Adrenal gland (tissue), 12 donors: ENCODE measurements around the gene RHEX. TPM values are rescaled to one million over a fixed set of nuclear protein-coding genes. Genes with fewer than 3 reads are reported as not detected.

Experiments used
- DNase-seq, 7 donors: peaks; one replicate each; pipeline ENCODE4 v3.0.0-alpha.2; 2019 to 2020
- H3K27ac ChIP-seq, 5 donors: fragments of 200-600 bp; sonication (generic) in 4 of 5; 1 replicate in 3 of 5; 2 replicates in 2 of 5; pipeline versions ENCODE4 v1.5.1 to v1.8.0; 2016 to 2020; ENCODE audit warnings: mild to moderate bottlenecking in 1 of 5
- H3K27me3 ChIP-seq: fragments of 200-600 bp; 2 replicates; pipeline ENCODE4 v1.8.0; 2021
- H3K36me3 ChIP-seq, 2 donors: fragments of 200-600 bp; replicated peaks in 1 of 2; 1 replicate in 1 of 2; 2 replicates in 1 of 2; pipeline versions ENCODE4 v1.5.1 to v1.8.0; 2018 to 2022
- H3K4me1 ChIP-seq, 2 donors: fragments of 200-600 bp; replicated peaks in 1 of 2; 1 replicate in 1 of 2; 2 replicates in 1 of 2; pipeline versions ENCODE4 v1.5.1 to v1.8.0; 2018 to 2021
- H3K4me3 ChIP-seq, 4 donors: fragments of 200-600 bp; sonication (generic) in 3 of 4; one replicate each; pipeline ENCODE4 v1.5.1; 2016 to 2018
- H3K9me3 ChIP-seq, 3 donors: fragments of 200-600 bp; sonication (generic) in 1 of 3; replicated peaks in 1 of 3; 1 replicate in 2 of 3; 2 replicates in 1 of 3; pipeline versions ENCODE4 v1.5.1 to v1.8.0; 2016 to 2021
- POLR2A ChIP-seq, 2 donors: fragments of 450-650 bp; IDR thresholded peaks; one replicate each; pipeline ENCODE4 v1.6.1; 2017; ENCODE audit warnings: antibody characterized with exemption in 2 of 2, mild to moderate bottlenecking in 2 of 2, moderate library complexity in 1 of 2
- WGBS, 4 donors: extraction: QIAGEN DNeasy Blood & Tissue Kit in 2 of 4; methylation state at CpG; one replicate each; pipeline versions ENCODE4 v1.1.5 to v1.1.7; 2013 to 2017; 5-methylcytosine and 5-hydroxymethylcytosine counted together
- intact Hi-C, 2 donors: fragments of 100-400 bp; cut with DNase I; formaldehyde crosslinking; loops; one replicate each; pipeline versions ENCODE4 v1.14.1 to v1.15.0; 2022 to 2023
- polyA plus RNA-seq, 3 donors: library from polyadenylated mRNA; stranded (reverse); fragments of 200-250 nt in 2 of 3; fragments of 350-450 nt in 1 of 3; fragmentation: Illumina TruSeq in 1 of 3; extraction: RNeasy Lipid Tissue Mini Kit (QIAGEN cat#74804) in 1 of 3; gene quantifications; one replicate each; pipeline ENCODE4 v1.2.3, GENCODE V29; 2013 to 2014
- total RNA-seq, 9 donors: library from RNA; depleted of rRNA in 4 of 9; stranded (reverse); fragments of >200 nt in 4 of 9; fragments of 120-200 nt in 1 of 9; fragmentation: NEBNext Ultra II Directional in 1 of 9; extraction: Animal tissue kit (Norgen Biotek cat#: 25700) in 1 of 9; gene quantifications; one replicate each; pipeline versions ENCODE4 v1.1.0 to v1.2.4, GENCODE V29; 2013 to 2023
- TF ChIP-seq, protein P1 (sequence below), 6 experiments: fragments of 450-650 bp in 4 of 6; fragments of 200-600 bp in 2 of 6; sonication (generic) in 1 of 6; IDR thresholded peaks; 1 replicate in 5 of 6; 2 replicates in 1 of 6; pipeline versions ENCODE4 v1.5.1 to v1.8.0; 2016 to 2021; ENCODE audit warnings: antibody characterized with exemption in 6 of 6, mild to moderate bottlenecking in 2 of 6, moderate library complexity in 1 of 6
- donor health status: healthy with polysubstance abuse.
- donor health status: Bipolar disorder and iron deficiency.
- donor health status: DM: yes; HTN: yes; CAD: no.
- donor health status: DM: no; HTN: no; CAD: no.
- donor health status: DM: no; HTN: no; CAD: no.
- donor health status: DM: yes; HTN: yes; CAD: no.

The RHEX gene
- total and polyA plus RNA-seq, 12 donors = 0.13 to 0.33 (median 0.17) TPM; not detected in 9

DNA sequence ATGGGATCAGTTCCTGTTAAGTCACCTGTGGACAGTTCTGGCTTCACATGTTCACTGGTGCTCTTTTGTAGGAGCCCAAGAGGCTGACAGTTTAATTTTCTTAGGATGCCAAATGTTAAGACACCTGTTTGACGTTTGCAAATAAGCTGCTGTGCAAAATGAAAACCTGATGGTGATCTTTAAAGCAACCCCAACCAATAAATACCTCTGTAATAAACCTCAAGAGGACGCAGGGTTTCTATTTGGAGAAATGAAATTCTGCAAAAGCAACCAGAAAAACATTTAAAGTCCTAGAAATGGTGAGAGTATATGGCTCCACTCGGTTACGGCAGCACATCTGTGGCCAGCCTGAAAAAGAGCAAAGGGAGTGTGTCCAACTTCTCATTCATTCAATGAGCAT lies 5.7 kb upstream of the RHEX start:
- no peaks in the 10 kb centered on the region for H3K4me1 ChIP-seq
- TF ChIP-seq POLR2A (IDR thresholded peaks at IDR 0.05) = no peak
- TF ChIP-seq, protein P1, sequence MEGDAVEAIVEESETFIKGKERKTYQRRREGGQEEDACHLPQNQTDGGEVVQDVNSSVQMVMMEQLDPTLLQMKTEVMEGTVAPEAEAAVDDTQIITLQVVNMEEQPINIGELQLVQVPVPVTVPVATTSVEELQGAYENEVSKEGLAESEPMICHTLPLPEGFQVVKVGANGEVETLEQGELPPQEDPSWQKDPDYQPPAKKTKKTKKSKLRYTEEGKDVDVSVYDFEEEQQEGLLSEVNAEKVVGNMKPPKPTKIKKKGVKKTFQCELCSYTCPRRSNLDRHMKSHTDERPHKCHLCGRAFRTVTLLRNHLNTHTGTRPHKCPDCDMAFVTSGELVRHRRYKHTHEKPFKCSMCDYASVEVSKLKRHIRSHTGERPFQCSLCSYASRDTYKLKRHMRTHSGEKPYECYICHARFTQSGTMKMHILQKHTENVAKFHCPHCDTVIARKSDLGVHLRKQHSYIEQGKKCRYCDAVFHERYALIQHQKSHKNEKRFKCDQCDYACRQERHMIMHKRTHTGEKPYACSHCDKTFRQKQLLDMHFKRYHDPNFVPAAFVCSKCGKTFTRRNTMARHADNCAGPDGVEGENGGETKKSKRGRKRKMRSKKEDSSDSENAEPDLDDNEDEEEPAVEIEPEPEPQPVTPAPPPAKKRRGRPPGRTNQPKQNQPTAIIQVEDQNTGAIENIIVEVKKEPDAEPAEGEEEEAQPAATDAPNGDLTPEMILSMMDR (IDR thresholded peaks at IDR 0.05) = no peak
- peaks cover 6% of the 10 kb centered on the region for H3K27me3 ChIP-seq
- WGBS, 4 donors = 49 to 69% (median 58%) methylated on average over 4 of the region's 4 CpGs
- DNase-seq = no peak
- H3K9me3 ChIP-seq = no peaks in the 10 kb centered on the region
- no peaks in the 10 kb centered on the region for H3K36me3 ChIP-seq
- H3K27ac ChIP-seq = no peak overlapping the region
- no peak overlapping the region for H3K4me3 ChIP-seq
- intact Hi-C loops = no loop called here

- no peaks in the 10 kb centered on the region for H3K4me1 ChIP-seq
- no peaks in the 10 kb centered on the region for H3K9me3 ChIP-seq
- no peak overlapping the region for H3K4me3 ChIP-seq
- H3K36me3 ChIP-seq = no peaks in the 10 kb centered on the region
- intact Hi-C loops = no loop called here
- peaks cover 6% of the 10 kb centered on the region for H3K27me3 ChIP-seq
- no peak overlapping the region for H3K27ac ChIP-seq
- DNase-seq = peak in 4 of 7 donors; percentile 20 to 53 (median 24)
- WGBS, 4 donors = 71 to 87% (median 76%) methylated on average over 4 to 6 of the region's 6 CpGs
- TF ChIP-seq, protein P1 (IDR thresholded peaks at IDR 0.05) = no peak
Measured at GRCh38 chr1:206048582-206048981, 4.4 kb upstream of the RHEX start.

GRCh38 chr1:206049293-206049692 lies 3.7 kb upstream of the RHEX start:
- no peak overlapping the region for H3K4me3 ChIP-seq
- intact Hi-C loops = no loop called here
- TF ChIP-seq POLR2A (IDR thresholded peaks at IDR 0.05) = no peak
- TF ChIP-seq, protein P1 (IDR thresholded peaks at IDR 0.05) = no peak
- no peak for DNase-seq
- H3K36me3 ChIP-seq = no peaks in the 10 kb centered on the region
- no peaks in the 10 kb centered on the region for H3K4me1 ChIP-seq
- H3K27ac ChIP-seq = no peak overlapping the region
- H3K27me3 ChIP-seq = peaks cover 6% of the 10 kb centered on the region
- H3K9me3 ChIP-seq = no peaks in the 10 kb centered on the region

- DNase-seq = no peak
- no peaks in the 10 kb centered on the region for H3K4me1 ChIP-seq
- H3K27ac ChIP-seq = no peak overlapping the region
- no peak for TF ChIP-seq POLR2A (IDR thresholded peaks at IDR 0.05)
- TF ChIP-seq, protein P1 (IDR thresholded peaks at IDR 0.05) = no peak
- H3K9me3 ChIP-seq = no peaks in the 10 kb centered on the region
- 69 to 80% (median 78%) methylated on average over 3 of the region's 3 CpGs for WGBS, 4 donors
- H3K4me3 ChIP-seq = no peak overlapping the region
- peaks cover 6% of the 10 kb centered on the region for H3K27me3 ChIP-seq
- intact Hi-C loops = no loop called here
- H3K36me3 ChIP-seq = no peaks in the 10 kb centered on the region
Measured at GRCh38 chr1:206049919-206050600, 2.9 kb upstream of the RHEX start.
